ENCODE data around the gene ZFYVE28.

Gene ZFYVE28

DNA sequence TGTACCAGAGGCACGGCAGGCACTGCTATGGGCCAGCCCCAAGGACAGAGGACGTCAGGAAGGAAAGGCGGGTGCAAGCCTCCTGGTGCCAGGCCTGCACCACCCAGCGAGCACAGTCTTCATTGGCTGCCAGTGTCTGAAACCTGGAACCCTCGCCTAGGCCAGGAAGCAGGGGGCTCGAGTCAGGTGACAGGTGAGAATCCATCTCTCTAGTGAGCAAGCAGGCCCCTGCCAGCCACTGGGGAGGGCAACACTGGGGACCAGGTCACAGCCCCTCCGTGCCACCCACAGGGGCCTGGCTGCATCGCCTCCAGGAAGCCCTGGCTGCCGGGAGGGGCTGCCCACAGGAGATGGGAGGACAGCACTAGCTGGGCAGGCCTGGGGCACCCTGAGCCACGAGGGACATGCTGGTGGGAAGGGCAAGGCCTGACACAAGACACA, 169.6 kb downstream of the ZFYVE28 start:
- Histone ChIP-seq H2BK120ac (ENCODE audit: low read depth, low read length) (no peak overlapping the region), H3K4me2 (ENCODE audit: low read length) (no peak overlapping the region), H3K56ac (ENCODE audit: low read length) (no peak overlapping the region), H3K27me3 (ENCODE audit: insufficient read depth, low read length, poor library complexity) (no peaks in the 10 kb centered on the region), H3K36me3 (ENCODE audit: control insufficient read depth, insufficient read depth, low read length) (no peaks in the 10 kb centered on the region), H2AK5ac (ENCODE audit: low read length) (no peak overlapping the region), H2BK15ac (replicated peaks; ENCODE audit: low read depth) (no peak overlapping the region), H3K4me1 (ENCODE audit: control insufficient read depth, low read depth, low read length) (no peaks in the 10 kb centered on the region), H3K27ac (ENCODE audit: low read depth, low read length) (no peak overlapping the region), H3K18ac (ENCODE audit: low read length) (no peak overlapping the region), H4K5ac (ENCODE audit: low read length) (no peak overlapping the region), H3K4ac (ENCODE audit: low read depth, low read length) (no peak overlapping the region), H3K9ac (ENCODE audit: low read length) (no peak overlapping the region), H4K8ac (ENCODE audit: low read depth, low read length) (no peak overlapping the region), H3K4me3 (ENCODE audit: low read length) (no peak overlapping the region), H2BK5ac (ENCODE audit: low read length) (no peak overlapping the region), H3K23ac (ENCODE audit: low read length) (no peak overlapping the region), H3K79me2 (ENCODE audit: control insufficient read depth, insufficient read depth, low read length) (no peaks in the 10 kb centered on the region), H3K79me1 (ENCODE audit: low read length) (no peaks in the 10 kb centered on the region)
- no CpG with 5 or more reads among the region's 10 CpGs for WGBS (ENCODE audit: extremely low coverage, insufficient coverage, low lambda C conversion rate)
- DNase-seq = no peak

DNA sequence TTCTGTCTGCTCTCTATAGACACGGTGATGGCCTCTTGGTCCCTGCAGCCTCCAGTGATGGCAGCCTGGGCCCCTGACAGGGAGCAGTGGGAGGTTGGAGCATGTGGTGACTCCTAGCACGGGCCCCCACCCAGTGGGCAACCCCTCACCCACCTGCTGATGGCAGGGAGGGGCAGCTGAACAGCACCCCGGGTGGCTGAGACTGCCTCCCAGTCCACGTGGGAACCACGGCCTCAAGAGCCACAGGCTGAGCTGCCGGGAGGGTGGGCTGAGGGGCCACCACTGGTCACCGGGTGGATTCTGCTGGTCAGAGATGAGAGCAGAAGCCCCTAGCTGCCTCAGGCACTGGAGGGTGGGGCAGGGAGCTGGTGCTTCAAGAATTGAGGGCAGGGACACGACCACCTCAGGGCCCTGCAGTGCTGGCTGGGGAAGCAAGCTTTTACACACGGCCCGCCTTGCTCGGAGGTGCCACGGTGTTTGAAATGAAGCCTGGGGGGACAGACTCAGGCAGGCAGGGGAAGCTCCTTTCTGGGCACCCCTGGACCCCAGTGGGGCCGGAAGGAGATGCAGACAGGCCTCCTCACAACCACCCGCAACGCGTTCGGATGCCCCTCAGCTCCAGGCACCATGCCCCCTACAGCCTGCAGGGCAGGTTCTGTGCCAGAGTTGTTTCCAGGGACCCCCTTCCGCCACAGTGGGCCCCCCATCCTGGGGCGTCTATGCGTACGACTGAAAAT, 170.2 kb downstream of the ZFYVE28 start:
- Histone ChIP-seq H3K9ac (ENCODE audit: low read length) (no peak overlapping the region), H3K27me3 (ENCODE audit: insufficient read depth, low read length, poor library complexity) (no peaks in the 10 kb centered on the region), H3K23ac (ENCODE audit: low read length) (no peak overlapping the region), H3K4me1 (ENCODE audit: control insufficient read depth, low read depth, low read length) (no peaks in the 10 kb centered on the region), H3K56ac (ENCODE audit: low read length) (no peak overlapping the region), H4K5ac (ENCODE audit: low read length) (no peak overlapping the region), H3K18ac (ENCODE audit: low read length) (no peak overlapping the region), H3K79me2 (ENCODE audit: control insufficient read depth, insufficient read depth, low read length) (no peaks in the 10 kb centered on the region), H3K4me3 (ENCODE audit: low read length) (no peak overlapping the region), H2BK5ac (ENCODE audit: low read length) (no peak overlapping the region), H3K36me3 (ENCODE audit: control insufficient read depth, insufficient read depth, low read length) (no peaks in the 10 kb centered on the region), H4K8ac (ENCODE audit: low read depth, low read length) (no peak overlapping the region), H3K4me2 (ENCODE audit: low read length) (no peak overlapping the region), H2AK5ac (ENCODE audit: low read length) (no peak overlapping the region), H2BK15ac (replicated peaks; ENCODE audit: low read depth) (no peak overlapping the region), H3K4ac (ENCODE audit: low read depth, low read length) (no peak overlapping the region), H3K27ac (ENCODE audit: low read depth, low read length) (no peak overlapping the region), H2BK120ac (ENCODE audit: low read depth, low read length) (no peak overlapping the region), H3K79me1 (ENCODE audit: low read length) (no peaks in the 10 kb centered on the region)
- no peak for DNase-seq
- WGBS (ENCODE audit: extremely low coverage, insufficient coverage, low lambda C conversion rate) = no CpG with 5 or more reads among the region's 21 CpGs

DNA sequence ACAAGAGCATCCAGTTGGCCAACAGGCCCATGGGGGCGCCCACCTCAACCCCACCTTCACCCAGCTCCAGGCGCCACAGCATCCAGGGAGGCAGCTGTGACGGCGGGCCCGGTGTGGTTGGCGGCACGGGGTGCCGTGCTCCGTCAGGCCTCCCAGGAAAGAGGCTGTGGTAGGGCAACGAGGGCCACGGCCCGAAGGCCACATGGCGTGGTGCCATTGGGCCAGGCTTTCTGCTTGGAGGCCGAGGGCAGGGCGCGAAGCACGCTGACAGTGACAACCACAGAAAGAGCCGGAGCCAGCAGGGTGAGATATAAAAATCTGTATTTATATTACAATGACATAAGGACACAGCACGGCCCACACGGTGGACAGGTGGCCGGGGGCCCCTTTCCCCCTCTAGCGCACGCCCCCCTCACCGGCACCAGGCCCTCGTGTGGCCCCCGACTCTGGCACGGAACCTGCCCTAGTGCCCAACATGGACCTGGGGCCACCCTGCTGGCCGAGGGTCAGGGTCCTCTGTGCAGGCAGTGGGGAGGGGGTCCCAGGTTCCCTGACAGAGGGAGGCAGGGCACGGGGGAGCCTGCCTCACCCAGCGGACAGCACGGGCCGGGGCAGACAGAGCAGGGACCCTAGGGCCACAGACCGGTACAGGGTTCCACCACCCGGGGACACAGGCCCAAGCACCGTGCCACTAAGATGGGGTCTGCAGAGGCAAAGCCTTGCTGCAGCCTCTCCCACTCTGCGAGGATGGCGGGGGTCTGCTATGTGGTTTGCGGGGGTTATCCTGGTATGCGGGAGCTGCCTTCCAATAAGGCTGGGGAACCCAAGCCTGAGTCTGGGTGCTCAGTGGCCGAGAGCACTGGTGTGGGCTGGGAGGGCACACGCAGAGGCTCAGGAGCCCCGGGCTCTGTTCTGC, 171.1 kb downstream of the ZFYVE28 start:
- Histone ChIP-seq H3K23ac (ENCODE audit: low read length) (no peak overlapping the region), H4K8ac (ENCODE audit: low read depth, low read length) (no peak overlapping the region), H3K4me1 (ENCODE audit: control insufficient read depth, low read depth, low read length) (no peaks in the 10 kb centered on the region), H3K56ac (ENCODE audit: low read length) (no peak overlapping the region), H3K18ac (ENCODE audit: low read length) (no peak overlapping the region), H2AK5ac (ENCODE audit: low read length) (no peak overlapping the region), H3K4ac (ENCODE audit: low read depth, low read length) (no peak overlapping the region), H3K27me3 (ENCODE audit: insufficient read depth, low read length, poor library complexity) (no peaks in the 10 kb centered on the region), H3K79me1 (ENCODE audit: low read length) (no peaks in the 10 kb centered on the region), H2BK120ac (ENCODE audit: low read depth, low read length) (no peak overlapping the region), H3K79me2 (ENCODE audit: control insufficient read depth, insufficient read depth, low read length) (no peaks in the 10 kb centered on the region), H3K36me3 (ENCODE audit: control insufficient read depth, insufficient read depth, low read length) (no peaks in the 10 kb centered on the region), H4K5ac (ENCODE audit: low read length) (no peak overlapping the region), H2BK5ac (ENCODE audit: low read length) (no peak overlapping the region), H2BK15ac (replicated peaks; ENCODE audit: low read depth) (no peak overlapping the region), H3K4me3 (ENCODE audit: low read length) (no peak overlapping the region), H3K9ac (ENCODE audit: low read length) (no peak overlapping the region), H3K27ac (ENCODE audit: low read depth, low read length) (no peak overlapping the region), H3K4me2 (ENCODE audit: low read length) (no peak overlapping the region)
- no CpG with 5 or more reads among the region's 42 CpGs for WGBS (ENCODE audit: extremely low coverage, insufficient coverage, low lambda C conversion rate)
- no peak for DNase-seq

DNA sequence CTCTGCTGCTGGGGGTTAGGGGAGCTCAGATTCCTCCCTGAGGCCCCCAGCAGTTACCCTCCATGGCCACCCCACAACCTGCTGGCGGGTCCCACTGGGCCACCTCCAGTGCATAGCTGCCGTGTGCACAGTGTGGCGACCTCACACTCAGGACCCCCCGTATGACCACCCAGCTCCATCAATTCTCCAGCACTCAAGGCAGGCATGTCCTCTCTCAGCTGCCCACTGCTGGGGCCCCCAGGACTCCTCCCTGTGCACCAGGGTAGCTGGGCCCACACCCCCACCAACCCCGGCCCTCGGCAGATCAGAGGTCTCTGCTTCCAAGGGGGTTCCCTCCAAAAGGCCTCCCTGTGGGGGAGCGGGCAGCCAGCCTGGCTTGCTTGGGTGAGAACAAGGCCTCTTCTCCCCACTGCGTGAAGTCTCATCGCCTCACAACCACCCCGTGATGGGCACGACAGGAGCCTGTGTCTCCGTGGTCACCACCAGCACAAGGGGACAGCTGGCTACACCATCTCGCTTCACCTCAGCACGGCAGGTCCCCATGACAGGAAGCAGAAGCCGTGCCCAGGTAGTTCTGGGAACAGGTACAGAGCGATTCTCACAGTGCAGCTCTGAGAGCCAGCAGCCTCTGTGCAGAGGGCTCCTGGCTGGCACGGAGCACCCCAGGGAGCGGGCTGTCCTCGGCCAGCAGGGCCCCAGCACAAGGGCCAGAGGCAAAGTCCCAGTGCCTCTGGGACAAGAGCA, 171.9 kb downstream of the ZFYVE28 start:
- no peaks in the 10 kb centered on the region for H3K4me1 ChIP-seq (ENCODE audit: control insufficient read depth, low read depth, low read length)
- no peak overlapping the region for H3K18ac ChIP-seq (ENCODE audit: low read length)
- H3K9ac ChIP-seq (ENCODE audit: low read length) = no peak overlapping the region
- no peak overlapping the region for H4K5ac ChIP-seq (ENCODE audit: low read length)
- H2BK120ac ChIP-seq (ENCODE audit: low read depth, low read length) = no peak overlapping the region
- H3K56ac ChIP-seq (ENCODE audit: low read length) = no peak overlapping the region
- no peak overlapping the region for H4K8ac ChIP-seq (ENCODE audit: low read depth, low read length)
- WGBS (ENCODE audit: extremely low coverage, insufficient coverage, low lambda C conversion rate) = no CpG with 5 or more reads among the region's 19 CpGs
- no peak overlapping the region for H3K4me3 ChIP-seq (ENCODE audit: low read length)
- H3K27ac ChIP-seq (ENCODE audit: low read depth, low read length) = no peak overlapping the region
- no peak overlapping the region for H2BK5ac ChIP-seq (ENCODE audit: low read length)
- no peak overlapping the region for H2BK15ac ChIP-seq (replicated peaks; ENCODE audit: low read depth)
- H3K23ac ChIP-seq (ENCODE audit: low read length) = no peak overlapping the region
- H2AK5ac ChIP-seq (ENCODE audit: low read length) = no peak overlapping the region
- peaks cover 1% of the 10 kb centered on the region for H3K79me2 ChIP-seq (ENCODE audit: control insufficient read depth, insufficient read depth, low read length)
- H3K27me3 ChIP-seq (ENCODE audit: insufficient read depth, low read length, poor library complexity) = no peaks in the 10 kb centered on the region
- H3K4me2 ChIP-seq (ENCODE audit: low read length) = no peak overlapping the region
- no peaks in the 10 kb centered on the region for H3K36me3 ChIP-seq (ENCODE audit: control insufficient read depth, insufficient read depth, low read length)
- H3K79me1 ChIP-seq (ENCODE audit: low read length) = no peaks in the 10 kb centered on the region
- H3K4ac ChIP-seq (ENCODE audit: low read depth, low read length) = no peak overlapping the region
- DNase-seq = no peak

DNA sequence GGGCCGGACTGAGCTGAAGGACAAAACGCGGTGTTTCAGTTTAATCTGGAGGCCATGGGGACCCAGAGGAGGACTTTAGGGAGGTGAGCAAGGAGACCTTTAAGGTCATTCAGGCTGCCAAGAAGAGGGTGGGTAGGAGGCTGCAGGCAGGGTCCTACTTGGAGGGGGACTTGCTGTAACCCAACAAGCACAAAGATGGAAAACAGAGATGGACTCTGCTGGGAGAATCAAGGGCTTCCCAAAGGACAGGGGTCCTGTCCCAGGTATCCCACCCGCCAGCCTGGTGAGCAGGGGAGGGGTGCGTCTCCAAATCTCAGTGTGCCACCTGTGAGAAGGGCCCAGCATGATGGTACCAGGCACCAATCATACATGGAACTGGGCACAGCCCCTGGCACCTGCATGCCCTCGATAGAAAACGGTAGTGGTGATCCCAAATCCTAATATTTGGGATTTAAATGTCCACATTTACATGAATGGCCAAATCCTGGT, 172.6 kb downstream of the ZFYVE28 start:
- H3K56ac ChIP-seq (ENCODE audit: low read length) = no peak overlapping the region
- H3K9ac ChIP-seq (ENCODE audit: low read length) = no peak overlapping the region
- no peak overlapping the region for H2BK5ac ChIP-seq (ENCODE audit: low read length)
- no peak overlapping the region for H3K4me2 ChIP-seq (ENCODE audit: low read length)
- H3K4me1 ChIP-seq (ENCODE audit: control insufficient read depth, low read depth, low read length) = no peaks in the 10 kb centered on the region
- no peaks in the 10 kb centered on the region for H3K79me1 ChIP-seq (ENCODE audit: low read length)
- no peak for DNase-seq
- H3K27ac ChIP-seq (ENCODE audit: low read depth, low read length) = no peak overlapping the region
- H4K5ac ChIP-seq (ENCODE audit: low read length) = no peak overlapping the region
- no peak overlapping the region for H4K8ac ChIP-seq (ENCODE audit: low read depth, low read length)
- H3K23ac ChIP-seq (ENCODE audit: low read length) = no peak overlapping the region
- H3K36me3 ChIP-seq (ENCODE audit: control insufficient read depth, insufficient read depth, low read length) = no peaks in the 10 kb centered on the region
- H2BK120ac ChIP-seq (ENCODE audit: low read depth, low read length) = no peak overlapping the region
- H3K18ac ChIP-seq (ENCODE audit: low read length) = no peak overlapping the region
- WGBS (ENCODE audit: extremely low coverage, insufficient coverage, low lambda C conversion rate) = no CpG with 5 or more reads among the region's 7 CpGs
- H3K27me3 ChIP-seq (ENCODE audit: insufficient read depth, low read length, poor library complexity) = no peaks in the 10 kb centered on the region
- H2AK5ac ChIP-seq (ENCODE audit: low read length) = no peak overlapping the region
- peaks cover 8% of the 10 kb centered on the region for H3K79me2 ChIP-seq (ENCODE audit: control insufficient read depth, insufficient read depth, low read length)
- H2BK15ac ChIP-seq (replicated peaks; ENCODE audit: low read depth) = no peak overlapping the region
- no peak overlapping the region for H3K4ac ChIP-seq (ENCODE audit: low read depth, low read length)
- H3K4me3 ChIP-seq (ENCODE audit: low read length) = no peak overlapping the region
